Choroid plexus epithelial cell (primary cell): ENCODE data around the gene GDF2.

Source experiments
- DNase-seq: peaks from one replicate; pipeline ENCODE4 v3.0.0-alpha.2; 2010; ENCODE audit warnings: low read depth
- H3K4me3 ChIP-seq: 2 replicates; pipeline ENCODE4 v1.5.1; 2011; ENCODE audit warnings: low read depth, mild to moderate bottlenecking, control low read depth, low read length, moderate library complexity
- TF ChIP-seq, protein P1 (sequence below): conservative IDR thresholded peaks from 2 replicates; pipeline ENCODE4 v1.5.1; 2011; ENCODE audit warnings: low read depth, mild to moderate bottlenecking, control low read depth, inconsistent platforms, low read length, moderate library complexity

The GDF2 gene

DNA sequence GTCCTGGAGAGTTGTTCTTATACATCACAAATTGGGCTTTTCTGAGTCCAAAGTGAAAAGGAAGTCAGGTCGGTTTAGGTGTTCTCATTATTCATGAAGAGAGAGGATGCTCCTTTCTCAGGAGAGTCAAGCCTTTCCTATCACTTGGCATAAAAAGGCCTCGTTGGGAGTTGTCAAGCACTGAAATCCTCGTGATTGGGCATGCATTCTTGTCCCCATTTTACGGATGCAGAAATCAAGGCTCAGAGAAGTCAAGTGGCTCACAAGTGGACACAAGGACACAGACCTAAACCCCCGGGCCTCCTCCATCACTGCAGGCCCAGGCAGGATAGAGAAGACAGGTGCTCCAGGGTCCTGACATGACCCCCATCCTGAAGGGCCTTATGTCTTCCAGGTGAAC is 34.5 kb downstream of the GDF2 start:
- TF ChIP-seq, protein P1, sequence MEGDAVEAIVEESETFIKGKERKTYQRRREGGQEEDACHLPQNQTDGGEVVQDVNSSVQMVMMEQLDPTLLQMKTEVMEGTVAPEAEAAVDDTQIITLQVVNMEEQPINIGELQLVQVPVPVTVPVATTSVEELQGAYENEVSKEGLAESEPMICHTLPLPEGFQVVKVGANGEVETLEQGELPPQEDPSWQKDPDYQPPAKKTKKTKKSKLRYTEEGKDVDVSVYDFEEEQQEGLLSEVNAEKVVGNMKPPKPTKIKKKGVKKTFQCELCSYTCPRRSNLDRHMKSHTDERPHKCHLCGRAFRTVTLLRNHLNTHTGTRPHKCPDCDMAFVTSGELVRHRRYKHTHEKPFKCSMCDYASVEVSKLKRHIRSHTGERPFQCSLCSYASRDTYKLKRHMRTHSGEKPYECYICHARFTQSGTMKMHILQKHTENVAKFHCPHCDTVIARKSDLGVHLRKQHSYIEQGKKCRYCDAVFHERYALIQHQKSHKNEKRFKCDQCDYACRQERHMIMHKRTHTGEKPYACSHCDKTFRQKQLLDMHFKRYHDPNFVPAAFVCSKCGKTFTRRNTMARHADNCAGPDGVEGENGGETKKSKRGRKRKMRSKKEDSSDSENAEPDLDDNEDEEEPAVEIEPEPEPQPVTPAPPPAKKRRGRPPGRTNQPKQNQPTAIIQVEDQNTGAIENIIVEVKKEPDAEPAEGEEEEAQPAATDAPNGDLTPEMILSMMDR: no peak
- DNase-seq: no peak
- no peak overlapping the region for H3K4me3 ChIP-seq

DNA sequence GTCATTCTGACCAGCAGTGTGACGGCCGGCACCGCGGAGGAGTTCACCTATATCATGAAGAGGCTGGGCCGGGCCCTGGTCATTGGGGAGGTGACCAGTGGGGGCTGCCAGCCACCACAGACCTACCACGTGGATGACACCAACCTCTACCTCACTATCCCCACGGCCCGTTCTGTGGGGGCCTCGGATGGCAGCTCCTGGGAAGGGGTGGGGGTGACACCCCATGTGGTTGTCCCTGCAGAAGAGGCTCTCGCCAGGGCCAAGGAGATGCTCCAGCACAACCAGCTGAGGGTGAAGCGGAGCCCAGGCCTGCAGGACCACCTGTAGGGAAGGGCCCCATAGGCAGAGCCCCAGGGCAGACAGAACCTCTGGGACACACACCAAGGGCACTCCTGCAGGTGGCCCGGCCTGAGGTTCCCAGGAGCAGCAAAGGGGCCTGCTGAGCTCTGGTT is 34.9 kb downstream of the GDF2 start:
- TF ChIP-seq, protein P1: no peak
- no peak overlapping the region for H3K4me3 ChIP-seq
- DNase-seq: no peak

DNA sequence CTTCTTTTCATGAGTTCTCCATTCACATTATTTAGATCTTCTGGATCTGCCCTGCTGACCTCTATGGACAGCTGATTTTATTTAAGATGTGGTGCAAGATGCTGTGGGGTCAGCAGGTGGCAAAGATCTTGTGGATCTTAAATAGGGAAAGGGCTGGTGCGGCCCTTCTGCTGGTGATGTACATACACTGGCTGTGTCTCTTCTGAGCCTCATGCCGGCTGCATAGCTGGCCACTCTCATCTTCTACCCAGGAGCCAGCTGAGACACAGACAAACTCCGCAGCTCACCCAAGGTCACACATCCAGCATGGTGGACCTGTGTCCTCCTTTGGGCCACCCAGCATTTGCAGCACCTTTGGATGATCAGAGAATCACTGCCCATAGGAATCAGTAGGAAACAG is 35.7 kb downstream of the GDF2 start:
- no peak for DNase-seq
- H3K4me3 ChIP-seq: no peak overlapping the region
- TF ChIP-seq, protein P1: no peak

DNA sequence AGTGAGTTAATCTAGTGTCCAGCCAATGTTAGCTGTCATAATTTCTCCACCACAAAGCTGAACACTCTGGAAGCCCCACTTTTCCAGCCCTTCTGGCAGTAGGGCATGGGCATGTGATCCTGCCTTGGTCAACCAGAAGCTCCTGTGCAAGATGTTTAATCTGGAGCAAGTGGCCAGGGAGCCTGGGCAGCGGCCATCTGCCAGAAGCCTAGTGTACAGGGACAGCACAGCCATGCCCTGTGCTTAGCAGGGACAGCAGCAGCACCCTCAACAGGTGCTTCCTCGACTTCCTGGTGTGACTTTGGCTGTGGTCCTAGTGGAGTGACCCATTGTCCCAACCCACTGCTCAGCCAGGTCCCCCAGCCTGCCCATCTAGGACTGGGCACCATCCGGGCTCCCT is 36.2 kb downstream of the GDF2 start:
- no peak for DNase-seq
- TF ChIP-seq, protein P1: no peak
- no peak overlapping the region for H3K4me3 ChIP-seq

DNA sequence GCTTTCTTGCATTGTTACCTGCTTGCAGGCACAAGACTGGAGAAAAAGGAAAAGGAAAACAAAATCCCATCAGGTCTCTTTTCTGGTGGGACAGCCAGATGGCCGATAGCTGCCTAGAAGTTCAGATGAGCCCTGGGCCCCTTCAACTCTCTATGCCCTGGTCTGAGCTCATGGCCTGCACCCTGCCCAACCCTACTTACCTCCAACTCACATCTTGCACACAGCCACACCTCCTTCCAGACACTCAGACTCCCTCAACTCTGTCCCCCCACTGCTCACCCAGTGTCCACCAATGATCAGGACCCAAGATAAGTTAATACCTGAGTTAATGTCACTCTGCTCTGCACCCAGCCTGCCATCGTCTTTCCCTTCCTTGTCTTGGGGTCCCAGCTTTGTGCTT is 36.8 kb downstream of the GDF2 start:
- DNase-seq: no peak
- H3K4me3 ChIP-seq: no peak overlapping the region
- TF ChIP-seq, protein P1: no peak

DNA sequence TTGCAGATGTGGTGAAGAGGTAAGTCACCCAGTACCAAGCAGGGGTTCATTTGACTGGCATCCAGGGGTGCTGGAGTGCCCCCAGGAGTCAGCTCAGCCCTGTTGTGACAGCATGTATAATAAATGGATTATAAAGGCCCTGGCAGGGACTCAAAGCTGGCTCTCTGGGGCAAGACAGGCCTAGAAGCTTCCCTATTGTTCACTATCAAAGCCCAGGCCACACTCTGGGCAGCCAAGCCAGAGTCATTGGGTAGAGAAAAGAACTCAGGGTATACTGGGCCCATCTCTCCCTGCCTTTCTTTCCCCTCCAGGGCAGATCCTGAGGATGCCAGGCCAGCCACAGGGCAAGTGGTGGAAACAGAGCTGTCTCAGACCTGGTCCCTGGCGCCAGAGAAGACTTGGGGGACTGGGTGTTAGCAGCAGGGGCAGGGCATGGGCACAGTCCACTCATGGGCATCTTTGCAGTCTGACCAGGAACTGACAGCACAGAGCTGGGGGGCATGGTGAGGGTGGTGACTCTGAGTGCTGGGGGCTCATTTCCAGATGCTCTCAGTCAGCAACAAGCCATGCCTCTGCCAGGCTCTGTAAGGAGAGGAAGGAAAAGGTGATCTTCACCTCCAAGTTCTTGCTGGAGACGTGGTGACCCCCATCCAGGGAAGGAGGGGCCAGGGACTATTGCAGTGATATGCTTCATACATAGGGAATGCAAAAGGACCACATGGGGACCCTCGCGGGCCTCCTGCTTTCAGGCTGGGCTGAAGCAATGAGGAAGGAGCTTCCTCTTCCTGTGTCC is 37.6 kb downstream of the GDF2 start:
- DNase-seq: no peak
- TF ChIP-seq, protein P1: no peak
- H3K4me3 ChIP-seq: no peak overlapping the region
